K562 (cell line): ENCODE data around the gene PIGB. TPM values are rescaled to one million over a fixed set of nuclear protein-coding genes. Genes with fewer than 3 reads are reported as not detected.
A peak's percentile ranks its signal among the peaks of the same experiment; 100 is the strongest.

Experiments used
- ATAC-seq: fragments of 200-7000 bp; cut with Tn5 transposase; 3 replicates; pipeline ENCODE4 v1.9.1; 2020; ENCODE audit warnings: moderate library complexity
- BruUV-seq: library from RNA; stranded (reverse); fragments of 400-500 nt; replicated peaks from 2 replicates; lab custom pipeline; 2021; lab: Mats Ljungman, UMichigan
- CTCF ChIA-PET: fragments of 300-600 bp; formaldehyde crosslinking; extraction: SDS; loops from one replicate; lab custom pipeline; 2021; ENCODE audit warnings: low intra/inter-chr PET ratio; lab: Yijun Ruan, JAX
- POLR2A ChIA-PET: fragments of 300-600, 350-650 bp; sonication (Branson Sonifier 250); formaldehyde crosslinking; extraction: SDS; loops from one replicate; lab custom pipeline; 2021; ENCODE audit warnings: antibody characterized with exemption, inconsistent platforms; lab: Yijun Ruan, JAX
- DNase-seq, 4 experiments: peaks; one replicate each; pipeline versions ENCODE4 v3.0.0 to v3.0.0-alpha.2; 2011 to 2018; ENCODE audit warnings: low spot score in 3 of 4, mixed read lengths in 3 of 4; ENCODE audit errors: extremely low read depth in 1 of 4
- FAIRE-seq: peaks from 2 replicates; lab custom pipeline; 2011; peaks lifted over from hg19 to GRCh38; lab: Jason Lieb, UNC
- H2AFZ ChIP-seq: 2 replicates; pipeline ENCODE4 v1.6.0; 2011; ENCODE audit warnings: low read depth, low read length, control low read depth, inconsistent platforms
- H3K27ac ChIP-seq: fragments of 200-600 bp; 3 replicates; pipeline ENCODE4 v1.8.0; 2011; ENCODE audit warnings: low read depth, mild to moderate bottlenecking, control low read depth, inconsistent platforms, low read length, moderate library complexity, mixed read lengths; ENCODE audit errors: extremely low read depth
- H3K27me3 ChIP-seq, 2 experiments: fragments of 300-600 bp in 1 of 2; 2 replicates in 1 of 2; 3 replicates in 1 of 2; pipeline versions ENCODE4 v1.6.0 to v1.8.0; 2011; ENCODE audit warnings: inconsistent platforms in 2 of 2, low read length in 2 of 2, mild to moderate bottlenecking in 1 of 2, mixed read lengths in 1 of 2, moderate library complexity in 1 of 2; ENCODE audit not compliant: control insufficient read depth in 2 of 2, insufficient read depth in 2 of 2
- H3K36me3 ChIP-seq: fragments of 300-600 bp; 3 replicates; pipeline ENCODE4 v1.8.0; 2011; ENCODE audit warnings: mild to moderate bottlenecking, low read length, inconsistent platforms; ENCODE audit not compliant: control insufficient read depth, insufficient read depth
- H3K4me1 ChIP-seq, 2 experiments: fragments of 200-600 bp in 1 of 2; replicated peaks in 1 of 2; 2 replicates in 1 of 2; 3 replicates in 1 of 2; pipeline versions ENCODE4 v1.5.1 to v1.8.0; 2011; ENCODE audit warnings: inconsistent platforms in 2 of 2, low read length in 2 of 2, mild to moderate bottlenecking in 1 of 2, mixed read lengths in 1 of 2, moderate library complexity in 1 of 2; ENCODE audit not compliant: control insufficient read depth in 2 of 2, insufficient read depth in 2 of 2
- H3K4me2 ChIP-seq: 2 replicates; pipeline ENCODE4 v1.6.1; 2011; ENCODE audit warnings: low read length, control low read depth, inconsistent platforms, mixed read lengths; ENCODE audit not compliant: insufficient read depth
- H3K4me3 ChIP-seq: fragments of 200-600 bp; sonication (generic), shearing (Covaris generic); 2 replicates; pipeline ENCODE4 v1.5.1; 2016; ENCODE audit warnings: control low read depth, inconsistent platforms
- H3K79me2 ChIP-seq: fragments of 200-600 bp; 3 replicates; pipeline ENCODE4 v1.8.0; 2011; ENCODE audit warnings: low read length, inconsistent platforms; ENCODE audit not compliant: control insufficient read depth, insufficient read depth
- H3K9ac ChIP-seq, 2 experiments: 2 replicates each; pipeline versions ENCODE4 v1.6.0 to v1.6.1; 2011; ENCODE audit warnings: low read depth in 2 of 2, low read length in 2 of 2, control low read depth in 1 of 2, inconsistent platforms in 1 of 2, mild to moderate bottlenecking in 1 of 2, mixed read lengths in 1 of 2; ENCODE audit not compliant: insufficient read depth in 1 of 2
- H3K9me1 ChIP-seq: one replicate; pipeline ENCODE4 v1.6.0; 2011; ENCODE audit warnings: inconsistent platforms, mild to moderate bottlenecking, low read length, moderate library complexity; ENCODE audit not compliant: control insufficient read depth, insufficient read depth
- H3K9me3 ChIP-seq: replicated peaks from 2 replicates; pipeline ENCODE4 v1.5.1; 2011; ENCODE audit warnings: low read depth, low read length, inconsistent platforms; ENCODE audit not compliant: control insufficient read depth, insufficient read depth
- H4K20me1 ChIP-seq: replicated peaks from 2 replicates; pipeline ENCODE4 v1.6.1; 2011; ENCODE audit warnings: low read length, inconsistent platforms, mixed read lengths; ENCODE audit not compliant: control insufficient read depth, insufficient read depth
- ATF7 ChIP-seq: fragments of 450-650 bp; IDR thresholded peaks from 2 replicates; pipeline ENCODE4 v1.7.1; 2014; ENCODE audit warnings: mild to moderate bottlenecking, moderate library complexity
- CEBPB ChIP-seq: fragments of 450-650 bp; IDR thresholded peaks from 2 replicates; pipeline ENCODE4 v1.6.1; 2016; ENCODE audit warnings: missing genetic modification characterization, missing compliant biosample characterization
- CEBPG ChIP-seq, 3 experiments: fragments of 200-800 bp in 1 of 3; sonication (Bioruptor generic) in 1 of 3; sonication (generic) in 1 of 3; formaldehyde crosslinking in 1 of 3; IDR thresholded peaks in 2 of 3; conservative IDR thresholded peaks in 1 of 3; 2 replicates each; pipeline versions ENCODE4 v1.6.1 to v1.8.0; 2016 to 2022; ENCODE audit warnings: missing compliant biosample characterization in 2 of 3, missing genetic modification characterization in 2 of 3, mild to moderate bottlenecking in 1 of 3, missing genetic modification reagents in 1 of 3
- ZNF445 ChIP-seq: fragments of 250-450 bp; sonication (Bioruptor Pico); IDR thresholded peaks from 2 replicates; pipeline ENCODE4 v1.4.0; 2020; ENCODE audit warnings: low read depth, mild to moderate bottlenecking, moderate library complexity
- WGBS: fragments of 100-300 bp; shearing (Covaris generic); methylation state at CpG from one replicate; pipeline ENCODE4 v1.1.6; 2016; ENCODE audit warnings: low coverage, mixed read lengths; ENCODE audit not compliant: insufficient coverage; ENCODE audit errors: missing lambda C conversion rate; 5-methylcytosine and 5-hydroxymethylcytosine counted together
- in situ Hi-C: fragments of 300-500 bp; cut with MboI; formaldehyde crosslinking; loops from 4 replicates; pipeline ENCODE4 v1.15.0; 2018; ENCODE audit warnings: inconsistent platforms, mixed read lengths
- intact Hi-C: fragments of 100-400 bp; cut with micrococcal nuclease; formaldehyde crosslinking; loops from 2 replicates; pipeline ENCODE4 v1.14.2; 2022
- polyA plus RNA-seq, 8 experiments: library from polyadenylated mRNA; depleted of rRNA in 4 of 8; stranded (reverse) in 5 of 8; unstranded in 3 of 8; fragments of >200 nt; fragmentation: Nextera tagmentation in 2 of 8; fragmentation: Illumina TruSeq in 1 of 8; extraction: Ambion mirVana in 2 of 8; extraction: Trizol in 1 of 8; gene quantifications; 2 replicates each; pipeline versions ENCODE4 v1.2.1 to v1.2.3, GENCODE V29; 2011 to 2014; ENCODE audit warnings: inconsistent platforms in 1 of 8, missing spikeins in 1 of 8
- total RNA-seq, 7 experiments: library from RNA; depleted of rRNA in 6 of 7; stranded (reverse); fragments of >200 nt in 6 of 7; fragmentation: Illumina TruSeq in 2 of 7; extraction: Trizol in 2 of 7; gene quantifications; 2 replicates each; pipeline versions ENCODE4 v1.2.1 to v1.2.3, GENCODE V29; 2011 to 2021; ENCODE audit warnings: low replicate concordance in 1 of 7
- TF ChIP-seq, protein P1 (sequence below): sonication (generic); formaldehyde crosslinking; IDR thresholded peaks from 2 replicates; pipeline ENCODE4 v1.8.1; 2023; ENCODE audit warnings: missing genetic modification reagents, mild to moderate bottlenecking, borderline replicate concordance

The PIGB gene
- total and polyA plus RNA-seq, 9 of the 15 experiments (the other 6 are each of a cell fraction or from before 2014, with no cell fraction given) = 9.9 to 32.3 (median 18.2) TPM

GRCh38 chr15:55334371-55334770 is 15.3 kb downstream of the PIGB start (continued):
- TF ChIP-seq, protein P1, sequence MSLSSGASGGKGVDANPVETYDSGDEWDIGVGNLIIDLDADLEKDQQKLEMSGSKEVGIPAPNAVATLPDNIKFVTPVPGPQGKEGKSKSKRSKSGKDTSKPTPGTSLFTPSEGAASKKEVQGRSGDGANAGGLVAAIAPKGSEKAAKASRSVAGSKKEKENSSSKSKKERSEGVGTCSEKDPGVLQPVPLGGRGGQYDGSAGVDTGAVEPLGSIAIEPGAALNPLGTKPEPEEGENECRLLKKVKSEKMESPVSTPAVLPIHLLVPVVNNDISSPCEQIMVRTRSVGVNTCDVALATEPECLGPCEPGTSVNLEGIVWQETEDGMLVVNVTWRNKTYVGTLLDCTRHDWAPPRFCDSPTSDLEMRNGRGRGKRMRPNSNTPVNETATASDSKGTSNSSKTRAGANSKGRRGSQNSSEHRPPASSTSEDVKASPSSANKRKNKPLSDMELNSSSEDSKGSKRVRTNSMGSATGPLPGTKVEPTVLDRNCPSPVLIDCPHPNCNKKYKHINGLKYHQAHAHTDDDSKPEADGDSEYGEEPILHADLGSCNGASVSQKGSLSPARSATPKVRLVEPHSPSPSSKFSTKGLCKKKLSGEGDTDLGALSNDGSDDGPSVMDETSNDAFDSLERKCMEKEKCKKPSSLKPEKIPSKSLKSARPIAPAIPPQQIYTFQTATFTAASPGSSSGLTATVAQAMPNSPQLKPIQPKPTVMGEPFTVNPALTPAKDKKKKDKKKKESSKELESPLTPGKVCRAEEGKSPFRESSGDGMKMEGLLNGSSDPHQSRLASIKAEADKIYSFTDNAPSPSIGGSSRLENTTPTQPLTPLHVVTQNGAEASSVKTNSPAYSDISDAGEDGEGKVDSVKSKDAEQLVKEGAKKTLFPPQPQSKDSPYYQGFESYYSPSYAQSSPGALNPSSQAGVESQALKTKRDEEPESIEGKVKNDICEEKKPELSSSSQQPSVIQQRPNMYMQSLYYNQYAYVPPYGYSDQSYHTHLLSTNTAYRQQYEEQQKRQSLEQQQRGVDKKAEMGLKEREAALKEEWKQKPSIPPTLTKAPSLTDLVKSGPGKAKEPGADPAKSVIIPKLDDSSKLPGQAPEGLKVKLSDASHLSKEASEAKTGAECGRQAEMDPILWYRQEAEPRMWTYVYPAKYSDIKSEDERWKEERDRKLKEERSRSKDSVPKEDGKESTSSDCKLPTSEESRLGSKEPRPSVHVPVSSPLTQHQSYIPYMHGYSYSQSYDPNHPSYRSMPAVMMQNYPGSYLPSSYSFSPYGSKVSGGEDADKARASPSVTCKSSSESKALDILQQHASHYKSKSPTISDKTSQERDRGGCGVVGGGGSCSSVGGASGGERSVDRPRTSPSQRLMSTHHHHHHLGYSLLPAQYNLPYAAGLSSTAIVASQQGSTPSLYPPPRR = no peak
- no peak for TF ChIP-seq ZNF445 (CRISPR knock-in tag)

- ATAC-seq (no peak), FAIRE-seq (no peak), DNase-seq (no peak)
- intact Hi-C loops = no loop called here
- 82% methylated on average over 1 of the region's 1 CpG for WGBS
- in situ Hi-C loops = no loop called here
- Histone ChIP-seq H3K4me1 (no peaks in the 10 kb centered on the region), H3K36me3 (peaks cover 39% of the 10 kb centered on the region), H3K79me2 (no peaks in the 10 kb centered on the region), H3K27ac (no peak overlapping the region), H3K4me3 (no peak overlapping the region), H3K9me1 (no peaks in the 10 kb centered on the region), H2AFZ (no peak overlapping the region), H3K4me2 (no peak overlapping the region), H3K9ac (no peak overlapping the region), H4K20me1 (no peaks in the 10 kb centered on the region), H3K27me3 (no peaks in the 10 kb centered on the region), H3K9me3 (no peaks in the 10 kb centered on the region)
- TF ChIP-seq CEBPG (CRISPR knock-in tag; IDR thresholded peaks at IDR 0.05) (no peak), CEBPG (tag; conservative IDR thresholded peaks at IDR 0.05 in 1 of 2, IDR thresholded peaks at IDR 0.05 in 1 of 2) (peak in 1 of 2 experiments; percentile 39; a peak in 1 of 4 replicates), CEBPB (tag) (0 out of 2 replicates have a peak, but pooled peaks have one; percentile 24), ATF7 (no peak)
- CTCF ChIA-PET = no interaction called here
- POLR2A ChIA-PET = no interaction called here
- BruUV-seq = no TSS peak
Measured at GRCh38 chr15:55334997-55335396, 16.0 kb downstream of the PIGB start.
